ENCODE data around the gene CASK.

DNA sequence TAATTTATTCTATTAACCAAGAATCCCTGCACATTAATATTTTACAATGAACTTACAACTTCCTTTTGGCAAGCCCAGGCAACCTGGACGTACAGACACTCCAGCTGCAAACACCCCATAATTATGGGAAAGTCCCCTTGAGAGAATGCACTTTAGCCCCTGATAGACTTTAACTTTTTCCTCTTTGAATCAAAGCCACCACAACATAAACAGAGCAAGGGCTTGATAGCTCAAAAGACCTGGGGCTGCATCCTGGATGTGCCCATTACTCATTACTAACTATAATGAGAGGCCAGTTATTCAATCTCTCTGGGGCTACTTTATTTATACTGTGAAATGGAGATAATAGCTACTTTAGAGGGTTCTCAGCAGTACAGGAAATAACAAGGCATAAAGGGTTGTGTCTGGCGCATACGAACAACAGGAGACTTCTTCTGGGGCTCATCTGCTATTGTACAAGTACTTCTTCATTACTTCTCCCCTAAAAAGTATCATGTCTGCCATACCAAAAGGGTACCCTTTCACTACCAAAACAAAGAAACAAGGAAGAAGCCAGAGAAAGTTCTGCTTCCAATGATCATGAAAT is 54.9 kb downstream of the CASK start:
- TF ChIP-seq CTCF (conservative IDR thresholded peaks at IDR 0.05) (no peak), EZH2 (IDR thresholded peaks at IDR 0.05; ENCODE audit: low read depth) (no peak)

All from PC-9 (cell line).